ENCODE data around the gene DSC1.

- TF ChIP-seq CTCF (IDR thresholded peaks at IDR 0.05) = no peak
- TF ChIP-seq POLR2A (IDR thresholded peaks at IDR 0.05) = no peak
Observed at GRCh38 chr18:31170335-31170734, 7.7 kb upstream of the DSC1 start.

All from testis (tissue), 2 donors.